GM18868 (cell line): ENCODE results near the gene FNBP1L.

Experiments used
- ATAC-seq: cut with Tn5 transposase; IDR thresholded peaks from one replicate; pipeline ENCODE4 v1.9.1; 2021; ENCODE audit warnings: mild to moderate bottlenecking, moderate library complexity; ENCODE audit not compliant: unreplicated experiment

FNBP1L gene

GRCh38 chr1:93483606-93484005 is 35.7 kb downstream of the FNBP1L start:
- no peak for ATAC-seq

- no peak for ATAC-seq
These were observed 40.3 kb downstream of the FNBP1L start for GRCh38 chr1:93488207-93488606.

GRCh38 chr1:93489756-93490155 is 41.8 kb downstream of the FNBP1L start:
- no peak for ATAC-seq

- no peak for ATAC-seq
These were observed 42.4 kb downstream of the FNBP1L start for GRCh38 chr1:93490357-93490756.

- no peak for ATAC-seq
These were observed 48.0 kb downstream of the FNBP1L start for GRCh38 chr1:93495911-93496310.

- no peak for ATAC-seq
These were observed 48.6 kb downstream of the FNBP1L start for GRCh38 chr1:93496520-93496919.

- ATAC-seq, result no peak
These were observed 51.2 kb downstream of the FNBP1L start for GRCh38 chr1:93499075-93499474.

- no peak for ATAC-seq
These were observed 51.6 kb downstream of the FNBP1L start for GRCh38 chr1:93499533-93499932.

- ATAC-seq, result no peak
These were observed 52.4 kb downstream of the FNBP1L start for GRCh38 chr1:93500275-93500674.

- no peak for ATAC-seq
These were observed 53.5 kb downstream of the FNBP1L start for GRCh38 chr1:93501399-93501798.

GRCh38 chr1:93501829-93502369 is 54.0 kb downstream of the FNBP1L start:
- ATAC-seq, result no peak

- ATAC-seq, result no peak
These were observed 54.7 kb downstream of the FNBP1L start for GRCh38 chr1:93502571-93502970.

- ATAC-seq, result no peak
These were observed 55.2 kb downstream of the FNBP1L start for GRCh38 chr1:93503163-93503562.

- no peak for ATAC-seq
These were observed 55.9 kb downstream of the FNBP1L start for GRCh38 chr1:93503816-93504215.

GRCh38 chr1:93504247-93505033 is 56.5 kb downstream of the FNBP1L start:
- ATAC-seq, result no peak

- ATAC-seq, result no peak
These were observed 58.2 kb downstream of the FNBP1L start for GRCh38 chr1:93506126-93506525.

GRCh38 chr1:93516164-93516563 is 68.2 kb downstream of the FNBP1L start:
- ATAC-seq, result no peak

GRCh38 chr1:93518516-93518915 is 70.6 kb downstream of the FNBP1L start:
- ATAC-seq, result no peak

- ATAC-seq, result no peak
These were observed 71.4 kb downstream of the FNBP1L start for GRCh38 chr1:93519199-93519829.

- ATAC-seq, result no peak
These were observed 73.7 kb downstream of the FNBP1L start for GRCh38 chr1:93521618-93522017.

GRCh38 chr1:93522721-93523120 is 74.8 kb downstream of the FNBP1L start:
- no peak for ATAC-seq

GRCh38 chr1:93525431-93525830 is 77.5 kb downstream of the FNBP1L start:
- ATAC-seq, result no peak
